ENCODE measurements around the gene PLPP2.

The PLPP2 gene

DNA sequence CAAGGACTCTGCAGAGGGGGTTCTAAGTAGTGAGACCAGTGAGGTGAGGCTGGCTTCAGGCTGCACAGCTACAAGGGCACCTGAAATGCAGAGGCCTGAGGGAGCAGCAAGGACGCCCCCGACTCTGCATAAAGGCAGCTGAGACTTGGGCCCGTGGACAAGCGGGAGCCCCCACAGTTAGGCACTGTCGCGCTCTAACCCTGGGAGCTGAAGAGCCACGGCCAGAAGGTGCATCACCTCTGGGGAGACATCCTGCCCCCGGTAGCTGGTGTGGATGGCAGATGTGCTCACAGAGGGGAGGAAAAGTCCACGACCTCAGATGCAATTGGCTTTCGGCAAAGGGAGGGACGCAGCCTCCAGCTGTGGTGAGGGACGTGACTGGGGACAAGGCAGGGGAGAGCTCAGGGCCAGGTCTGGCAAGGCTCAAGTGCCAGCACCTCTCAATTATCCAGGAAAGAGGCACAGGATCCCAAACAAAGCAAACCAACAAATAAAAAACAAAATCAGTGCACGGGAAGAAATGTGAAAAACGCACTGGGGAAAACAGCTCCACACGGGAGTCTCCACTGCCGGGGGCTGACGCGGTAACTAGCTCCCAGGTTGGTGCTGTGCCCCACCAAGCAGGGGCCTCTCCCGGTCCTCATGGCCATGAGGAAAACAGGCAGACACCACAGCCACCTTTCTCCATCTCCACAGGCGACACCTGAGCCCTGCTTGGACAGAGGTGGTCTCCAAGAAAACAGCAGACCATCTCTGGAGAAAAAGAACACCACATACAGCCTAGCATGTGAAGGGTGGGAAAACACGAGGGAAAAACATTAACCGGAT, 23.0 kb upstream of the PLPP2 start:
- DNase-seq (ENCODE audit: low spot score), result no peak

DNA sequence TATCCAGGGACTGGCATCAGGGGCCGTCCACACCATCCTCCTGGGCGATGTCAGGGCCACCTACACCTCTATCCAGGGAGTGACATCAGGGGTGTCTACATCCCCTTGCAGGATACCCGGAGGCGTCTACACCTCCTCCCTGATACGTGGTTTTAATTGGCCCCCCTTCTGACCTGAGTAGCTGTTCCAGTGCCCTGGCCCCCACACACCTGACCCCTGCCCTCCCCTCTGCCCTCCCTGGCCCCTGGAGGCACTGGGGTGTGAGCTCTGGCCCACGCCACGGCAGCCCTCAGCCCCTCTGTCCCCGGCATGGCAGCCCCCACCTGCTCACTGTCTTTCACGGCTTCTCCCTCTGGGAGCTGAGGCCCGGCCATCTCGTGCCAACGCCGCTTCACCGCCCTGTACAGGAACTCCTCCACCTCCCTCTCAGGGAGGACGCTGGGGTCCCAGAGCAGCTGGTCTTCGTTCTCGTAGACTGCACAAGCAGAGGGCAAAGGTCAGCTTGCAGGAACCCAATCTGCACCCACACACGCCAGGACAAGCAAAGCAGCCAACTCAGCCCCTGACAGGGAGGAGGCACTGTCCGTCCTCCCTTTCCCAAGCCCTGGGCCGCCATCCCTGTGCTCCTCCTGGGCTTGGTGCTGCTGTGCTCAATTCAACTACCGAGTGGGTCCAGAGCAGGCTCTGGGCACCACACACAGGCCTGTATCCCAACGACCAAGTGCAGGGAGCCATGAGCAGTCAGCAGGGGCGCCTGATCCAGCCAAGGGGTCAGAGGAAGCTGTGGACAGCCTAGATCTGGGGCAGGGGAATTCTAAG, 22.2 kb upstream of the PLPP2 start:
- no peak for DNase-seq (ENCODE audit: low spot score)

DNA sequence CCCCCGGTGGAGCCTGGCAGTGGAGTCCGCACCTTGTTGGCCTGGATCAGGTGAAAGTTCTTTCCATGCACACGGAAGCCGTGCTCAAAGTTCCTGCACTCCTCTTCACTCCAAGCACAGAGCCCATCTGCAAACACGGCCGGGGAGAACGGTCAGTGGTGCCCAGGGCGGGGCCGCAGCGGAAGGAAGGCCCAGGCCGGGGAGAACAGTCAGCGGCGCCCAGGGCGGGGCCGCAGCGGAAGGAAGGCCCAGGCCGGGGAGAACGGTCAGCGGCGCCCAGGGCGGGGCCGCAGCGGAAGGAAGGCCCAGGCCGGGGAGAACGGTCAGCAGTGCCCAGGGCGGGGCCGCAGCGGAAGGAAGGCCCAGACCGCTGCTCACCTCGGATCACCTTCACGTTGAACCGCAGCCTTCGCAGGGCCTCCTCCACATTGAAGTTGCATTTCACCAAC, 20.6 kb upstream of the PLPP2 start:
- no peak for DNase-seq (ENCODE audit: low spot score)

DNA sequence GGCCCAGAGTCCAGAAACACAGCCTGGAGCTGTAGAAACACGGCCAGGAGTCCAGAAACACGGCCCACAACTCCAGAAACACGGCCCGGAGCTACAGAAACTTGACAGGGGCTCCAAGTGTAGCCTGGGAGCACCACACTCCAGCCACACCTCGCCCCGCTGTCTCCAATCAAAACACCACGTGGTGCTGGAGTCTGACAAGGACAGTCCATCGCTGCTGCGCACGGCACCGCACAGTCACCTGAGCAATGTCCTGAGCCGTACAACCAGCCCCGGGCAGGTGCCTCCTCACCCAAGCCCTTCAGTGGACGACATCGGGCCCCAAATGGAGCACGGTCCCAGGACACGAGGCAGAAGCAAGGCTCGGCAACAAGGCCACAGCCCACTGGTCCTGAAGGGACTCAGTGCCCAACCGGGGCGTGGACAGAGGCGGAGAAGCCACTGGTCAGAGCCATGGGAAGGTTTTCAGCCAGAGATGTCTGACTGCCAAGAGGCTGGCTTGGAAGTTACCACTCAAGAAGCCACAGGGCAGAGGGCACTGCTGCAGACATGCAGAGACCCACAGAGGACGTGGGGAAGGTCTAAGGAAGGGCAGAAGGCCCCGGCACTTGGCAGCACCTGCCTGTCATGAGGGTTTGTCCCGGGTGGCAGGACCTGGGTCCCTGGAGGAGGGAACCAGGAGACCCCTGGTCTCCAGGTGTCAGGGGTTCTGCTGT, 19.7 kb upstream of the PLPP2 start:
- no peak for DNase-seq (ENCODE audit: low spot score)

DNA sequence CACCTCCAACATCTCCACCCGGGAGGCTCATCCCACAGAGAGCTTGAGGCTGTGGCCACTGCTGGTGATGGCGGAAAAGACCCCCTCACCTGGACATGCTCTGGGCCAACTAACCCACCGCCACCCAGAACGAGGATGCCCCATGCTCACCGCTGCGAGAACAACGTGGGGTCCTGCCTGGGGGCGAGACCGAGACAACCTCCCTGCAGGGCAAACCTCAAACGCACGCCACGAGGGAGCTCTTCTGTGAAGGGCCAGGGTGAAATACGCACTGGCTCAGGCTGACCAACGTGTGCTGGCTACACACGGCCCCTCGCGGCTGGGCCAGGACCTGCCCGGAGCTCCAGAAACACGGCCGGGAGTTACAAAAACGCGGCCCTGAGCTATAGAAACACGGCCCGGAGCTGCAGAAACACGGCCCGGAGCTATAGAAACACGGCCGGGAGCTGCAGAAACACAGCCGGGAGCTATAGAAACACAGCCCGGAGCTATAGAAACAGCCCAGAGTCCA, 19.0 kb upstream of the PLPP2 start:
- DNase-seq (ENCODE audit: low spot score), result no peak

DNA sequence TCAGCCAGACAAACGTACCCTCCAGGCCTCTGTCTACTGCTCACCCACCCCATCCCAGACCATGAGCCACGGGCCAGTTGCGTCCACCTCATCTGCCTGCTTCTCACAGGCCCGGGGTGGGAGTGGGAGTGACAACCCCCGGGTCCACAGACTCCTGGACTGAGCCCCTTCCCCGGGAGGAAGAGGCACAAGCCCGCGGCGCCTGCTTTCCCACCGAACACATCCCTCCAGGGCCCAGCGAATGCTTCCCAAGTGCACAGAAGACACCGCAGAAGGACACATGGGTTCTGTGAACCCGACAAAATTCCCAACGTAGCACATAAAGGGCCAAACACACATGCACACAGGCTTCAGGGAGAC, 18.0 kb upstream of the PLPP2 start:
- DNase-seq (ENCODE audit: low spot score), result no peak

DNA sequence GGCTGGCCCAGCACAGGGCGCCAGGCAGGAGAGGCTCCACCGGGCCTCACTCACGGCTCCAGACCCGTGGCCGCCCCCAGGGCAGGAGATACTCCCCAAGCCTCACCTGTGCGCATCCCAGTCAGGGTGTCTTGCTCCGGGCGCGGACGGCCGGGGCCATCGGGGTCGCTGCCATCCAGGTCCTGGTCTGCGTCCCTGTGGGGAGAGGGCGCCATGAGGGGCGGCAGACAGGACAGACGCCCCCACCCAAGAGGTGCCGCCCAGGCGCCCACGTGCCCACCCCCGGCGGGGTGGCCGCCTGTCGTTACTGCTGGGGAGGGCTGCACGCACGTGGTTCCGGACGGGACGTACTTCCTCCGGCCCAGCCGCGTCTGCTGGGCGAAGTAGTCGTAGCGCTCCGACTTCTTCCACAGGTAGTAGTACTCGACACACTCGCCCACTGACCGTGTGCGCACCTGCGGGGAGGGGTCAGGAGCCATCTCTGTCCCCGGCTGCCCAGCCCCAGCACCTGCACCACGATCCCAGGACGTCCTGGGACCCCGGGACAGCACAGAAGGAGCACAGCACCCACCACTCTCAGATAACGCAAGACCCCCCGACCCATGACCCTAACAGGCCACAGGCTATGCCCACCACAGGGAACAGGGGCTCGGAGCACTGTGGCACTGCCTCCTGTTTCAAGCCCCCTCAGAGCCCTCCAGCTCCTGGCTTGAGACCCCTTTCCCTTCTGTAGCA, 17.4 kb upstream of the PLPP2 start:
- no peak for DNase-seq (ENCODE audit: low spot score)

DNA sequence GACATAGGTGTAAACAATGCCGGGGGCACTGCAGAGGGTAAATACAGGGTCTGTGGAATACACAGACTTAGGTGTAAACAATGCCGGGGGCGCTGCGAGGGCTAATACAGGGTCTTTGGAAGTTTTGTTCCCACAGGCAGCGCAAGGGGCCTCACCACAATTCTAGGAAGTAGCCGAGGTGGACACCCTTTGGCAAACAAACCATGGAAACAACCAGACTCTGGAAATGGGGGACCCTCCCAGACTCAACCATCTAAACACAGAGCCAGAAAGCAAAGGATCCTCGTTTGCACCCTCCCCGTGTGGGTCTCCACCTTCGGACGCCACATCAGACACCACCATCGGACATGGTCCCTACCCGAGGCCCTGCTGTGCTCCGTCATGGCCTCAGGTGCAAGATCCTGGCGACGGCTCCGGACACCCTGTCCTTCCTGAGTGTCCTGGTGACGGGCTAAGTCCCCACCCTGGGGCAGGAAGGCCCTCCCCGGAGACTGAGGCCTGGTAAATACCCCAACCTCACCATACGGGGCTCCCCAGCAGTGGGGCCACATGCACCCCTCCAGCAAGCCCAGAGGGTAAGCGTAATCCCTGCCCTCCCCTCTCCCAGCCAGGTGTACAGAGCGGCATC, 16.7 kb upstream of the PLPP2 start:
- DNase-seq (ENCODE audit: low spot score), result no peak

DNA sequence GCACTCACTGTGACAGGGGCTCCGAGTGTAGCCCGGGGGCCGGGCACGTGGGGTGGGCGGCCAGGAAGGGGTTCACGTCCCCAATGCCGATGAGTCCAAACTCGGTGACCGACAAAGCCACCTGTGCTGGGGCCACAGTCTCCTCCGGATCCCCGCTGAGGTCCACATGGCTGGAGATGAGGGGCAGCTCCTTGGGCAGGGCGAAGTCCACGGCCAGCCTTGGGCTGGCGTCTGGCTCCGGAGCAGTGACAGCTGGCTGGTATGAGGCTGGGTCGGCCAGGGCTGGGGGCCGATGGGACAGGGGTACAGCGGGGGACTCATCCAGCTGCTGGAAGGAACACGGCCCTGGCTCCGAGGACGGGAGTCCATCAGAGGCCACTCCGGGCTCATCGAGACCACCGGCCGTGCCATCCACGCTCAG, 15.9 kb upstream of the PLPP2 start:
- no peak for DNase-seq (ENCODE audit: low spot score)

DNA sequence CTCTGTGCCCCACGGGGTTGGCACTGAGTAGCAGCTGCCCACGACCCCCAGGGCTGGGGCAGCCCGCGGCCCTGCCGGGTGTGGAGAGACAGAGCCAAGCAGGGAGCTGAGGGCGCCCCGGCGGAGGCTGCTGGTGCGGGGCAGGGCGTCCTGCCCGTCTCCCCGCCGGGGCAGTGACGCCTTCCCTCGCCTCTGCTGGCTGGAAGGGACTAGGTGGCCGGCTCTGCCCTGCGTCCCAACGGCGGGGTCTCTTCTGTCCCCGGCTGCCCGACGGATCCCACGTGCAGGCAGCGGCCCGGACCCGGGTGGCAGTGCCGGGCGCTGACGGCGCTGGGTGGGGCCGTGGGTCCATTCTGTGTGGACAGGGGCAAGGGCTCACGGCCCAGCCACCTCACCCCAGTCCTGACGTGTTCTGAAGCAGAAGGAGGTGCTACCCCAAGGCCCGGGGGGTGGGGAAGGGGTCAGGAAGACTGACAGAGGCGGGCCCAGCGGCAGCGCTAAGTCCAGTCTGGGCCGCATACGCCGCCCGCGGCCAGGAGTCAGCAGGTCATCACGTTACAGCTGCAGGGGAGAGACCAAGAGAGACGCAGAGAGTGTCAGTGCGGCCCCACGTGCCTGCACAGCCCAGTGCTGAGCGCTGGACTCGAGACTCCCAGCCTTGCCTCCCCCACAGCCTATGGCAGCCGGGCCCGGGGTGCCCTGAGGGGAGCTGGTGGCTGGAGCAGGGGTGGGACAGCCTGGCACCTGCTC, 15.1 kb upstream of the PLPP2 start:
- no peak for DNase-seq (ENCODE audit: low spot score)

DNA sequence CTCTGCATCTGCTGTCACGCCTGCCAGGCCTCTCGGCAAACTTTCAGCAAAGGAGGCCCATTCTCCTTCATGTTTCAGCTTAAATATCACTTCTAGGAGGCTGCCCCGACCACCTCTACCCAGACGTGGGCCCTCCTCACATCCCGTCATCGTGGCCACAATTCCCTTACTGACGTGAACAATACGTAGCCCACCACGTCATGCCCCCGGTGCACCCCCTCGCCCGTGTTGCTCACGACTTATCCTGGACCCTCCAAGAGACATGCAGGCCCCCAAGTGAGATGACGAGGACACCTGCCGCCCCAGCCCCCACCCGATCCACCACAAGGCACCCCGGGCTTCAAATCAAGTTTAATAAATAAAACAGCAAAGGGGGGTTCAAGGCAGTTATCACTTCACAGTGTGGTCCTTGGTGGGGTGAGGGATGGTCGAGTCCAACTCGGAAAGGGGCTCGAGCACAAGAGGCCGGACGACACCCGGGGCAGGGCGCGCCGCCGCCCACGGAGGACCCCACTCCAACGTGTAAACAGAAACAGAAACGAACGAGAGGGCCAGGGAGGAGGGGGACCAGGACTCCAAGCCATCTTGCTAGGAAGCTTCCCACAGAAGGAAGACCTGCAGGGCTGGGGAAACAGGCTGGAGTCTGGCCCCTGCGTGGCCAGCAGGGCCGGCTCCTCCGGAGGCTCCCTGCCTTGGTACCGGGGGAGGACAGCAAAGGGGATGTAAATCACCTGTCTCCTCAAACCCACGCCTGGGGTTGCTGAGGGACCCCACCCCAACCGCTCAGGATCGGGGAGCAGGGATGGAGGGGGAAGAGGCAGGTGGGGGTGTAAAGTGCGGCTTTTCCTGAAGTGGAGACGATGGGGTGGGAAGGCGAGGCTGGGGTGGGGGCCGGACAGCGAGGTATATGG, 14.3 kb upstream of the PLPP2 start:
- no peak for DNase-seq (ENCODE audit: low spot score)

DNA sequence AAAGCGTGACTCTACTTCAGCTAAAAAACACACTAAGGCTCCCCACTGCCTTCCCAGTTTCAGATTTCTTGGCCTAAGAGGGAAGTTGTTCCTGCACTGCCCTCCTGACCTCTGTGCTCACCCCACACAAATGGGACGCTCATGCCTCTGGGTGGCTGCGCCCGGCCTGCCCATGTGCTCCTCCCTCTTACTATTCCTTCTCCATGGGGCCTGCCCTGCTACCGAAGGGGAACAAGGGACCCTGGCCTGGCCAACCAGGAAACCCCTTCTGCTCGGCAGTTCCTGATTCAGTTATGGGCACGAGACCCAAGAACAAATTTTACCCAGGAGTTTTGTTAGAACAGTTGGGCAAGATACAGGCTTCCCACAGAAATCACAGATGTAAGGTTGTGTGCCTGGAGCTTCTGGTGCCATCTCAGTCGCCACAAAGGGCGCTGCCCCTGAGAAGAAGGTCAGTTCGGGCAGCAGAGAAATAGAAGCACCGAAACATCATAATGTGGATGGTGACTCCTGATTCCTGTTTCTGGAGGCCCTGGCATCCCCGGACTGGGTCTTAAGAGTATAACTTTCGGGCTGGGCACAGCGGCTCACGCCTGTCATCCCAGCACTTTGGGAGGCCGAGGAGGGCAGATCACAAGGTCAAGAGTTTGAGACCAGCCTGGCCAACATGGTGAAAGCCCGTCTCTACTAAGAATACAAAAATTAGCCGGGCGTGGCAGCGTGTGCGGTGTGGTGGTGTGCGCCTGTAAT, 5.4 kb upstream of the PLPP2 start:
- no peak for DNase-seq (ENCODE audit: low spot score)

DNA sequence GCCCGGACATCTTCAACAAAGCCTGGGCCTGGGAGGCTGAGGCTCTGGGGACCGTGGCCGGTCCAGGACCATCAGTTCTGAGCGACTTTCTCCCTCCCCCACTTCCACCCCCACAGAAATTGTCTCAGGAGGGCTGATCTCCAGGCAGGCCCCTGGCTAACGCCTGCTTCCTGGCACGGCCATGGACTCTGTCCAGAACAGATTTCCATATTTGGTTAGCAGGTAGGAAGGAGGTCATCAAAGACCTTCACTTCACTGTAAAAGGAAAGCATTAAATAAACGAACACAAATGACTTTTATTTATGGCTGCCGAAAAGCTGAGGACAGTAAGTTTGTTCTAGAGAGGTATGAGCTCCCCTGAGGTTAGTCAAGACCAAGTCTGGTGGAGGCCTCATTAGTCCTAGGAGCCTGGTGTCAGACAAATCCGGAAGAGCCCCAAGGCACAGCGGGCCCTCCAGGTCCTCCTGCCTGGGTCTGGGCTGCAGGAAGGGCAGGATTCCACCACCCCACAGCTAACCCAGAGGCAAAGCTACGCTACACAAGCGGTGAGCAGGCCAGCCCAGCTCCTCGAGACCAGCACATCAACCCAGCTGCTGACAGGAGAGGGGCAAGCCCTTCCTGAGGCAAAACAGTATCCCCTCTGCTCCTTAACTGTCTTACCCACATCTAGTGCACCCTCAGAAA, 4.6 kb upstream of the PLPP2 start:
- DNase-seq (ENCODE audit: low spot score), result no peak

DNA sequence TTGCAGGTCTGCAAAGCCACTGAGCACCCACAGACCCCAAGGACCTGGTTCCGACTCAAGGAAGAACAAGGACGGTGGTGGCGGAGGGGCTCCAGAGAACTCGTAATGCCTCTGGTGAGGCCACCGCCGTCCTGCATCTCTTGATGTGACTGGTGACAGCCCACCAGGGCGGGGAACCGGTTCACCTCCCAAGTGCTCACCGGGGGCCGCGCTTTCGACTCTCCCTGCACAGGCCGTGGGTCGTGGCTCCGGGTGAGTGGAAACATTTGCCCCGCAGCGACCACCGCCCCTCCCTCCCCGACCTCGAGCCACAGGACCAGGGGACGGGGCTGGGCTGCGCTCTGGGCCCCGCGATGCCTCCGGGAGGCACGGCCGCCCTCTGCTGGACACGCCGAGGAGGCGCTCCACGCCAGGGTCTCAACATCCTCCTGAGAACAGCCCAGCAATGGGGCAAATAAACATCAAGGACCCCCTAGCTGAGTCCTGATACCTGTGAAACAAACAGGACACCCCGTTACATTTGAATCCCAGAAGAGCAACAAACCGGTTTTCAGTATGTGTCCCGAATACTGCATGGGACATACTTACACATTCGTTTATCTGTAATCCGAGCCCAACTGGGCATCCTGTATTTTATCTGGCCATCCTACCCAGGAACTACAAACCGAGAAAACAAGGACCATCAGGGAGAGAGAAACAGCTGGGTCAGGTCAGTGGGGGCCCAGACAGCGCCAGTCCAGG, 3.9 kb upstream of the PLPP2 start:
- peak; percentile 23 for DNase-seq (ENCODE audit: low spot score)

DNA sequence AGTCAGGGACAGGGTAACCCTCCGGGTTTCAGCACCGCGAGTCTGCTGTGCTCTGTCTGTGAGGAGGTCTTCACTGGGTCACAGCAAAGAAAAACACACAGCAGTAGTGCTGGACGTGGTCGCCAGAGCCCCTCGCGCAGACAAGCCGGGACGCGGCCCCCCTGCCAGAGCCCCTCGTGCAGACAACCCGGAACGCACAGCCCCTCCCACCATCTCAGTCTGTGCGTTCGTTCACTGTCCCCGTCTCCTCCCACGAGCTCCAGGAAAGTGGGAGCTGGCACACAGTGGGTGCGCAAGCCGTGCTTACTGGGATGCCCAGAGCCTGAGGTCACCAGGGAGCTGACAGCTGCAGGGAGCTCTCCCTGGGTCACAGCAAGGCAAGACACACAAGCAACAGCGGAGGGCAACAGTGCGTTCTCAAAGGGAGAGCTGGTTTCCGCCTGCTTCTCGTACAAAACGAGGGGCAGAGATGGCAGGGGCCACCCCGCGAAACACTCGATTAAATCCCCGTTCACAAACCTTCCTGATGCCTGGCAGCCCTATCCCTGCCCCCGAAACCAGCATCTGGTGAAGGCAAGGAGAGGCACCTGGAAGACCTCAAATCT, 3.2 kb upstream of the PLPP2 start:
- DNase-seq (ENCODE audit: low spot score), result peak; percentile 37

DNA sequence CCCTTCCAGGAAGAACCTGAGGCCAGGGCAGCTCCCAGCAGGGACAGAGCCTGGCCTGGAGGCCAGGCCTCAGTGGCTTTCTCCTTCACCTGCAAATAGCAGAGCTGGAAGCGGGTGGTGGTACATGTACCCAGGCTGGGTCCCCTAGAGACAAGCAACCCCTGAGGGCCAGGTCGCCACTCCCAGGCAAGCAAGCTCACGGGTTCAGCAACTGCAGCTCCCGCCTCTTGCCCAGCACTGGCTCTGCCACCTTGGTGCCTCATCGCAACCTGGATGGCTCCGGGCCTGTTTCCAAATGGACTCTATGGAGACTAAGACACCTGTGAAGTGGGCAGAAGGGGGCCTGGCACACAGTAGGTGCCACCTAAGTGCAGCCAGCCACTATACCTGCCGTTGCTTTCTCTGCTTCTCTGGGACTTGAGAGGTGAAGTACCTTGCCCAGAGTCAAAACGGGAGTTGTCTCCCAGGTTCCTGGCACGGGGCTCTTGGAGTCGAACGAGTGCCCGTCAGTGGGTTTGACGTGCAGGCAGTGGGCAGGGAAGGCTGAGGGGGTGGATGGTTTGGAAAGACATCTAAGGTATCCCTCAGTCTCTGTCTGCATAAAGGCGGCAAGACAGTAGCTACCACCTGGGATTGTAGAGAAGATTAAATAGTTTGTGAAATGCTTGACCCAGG, 2.4 kb upstream of the PLPP2 start:
- DNase-seq (ENCODE audit: low spot score), result no peak

Data from RKO (cell line).